HG03565 (cell line): ENCODE measurements around the gene UBN2.

ENCODE experiments used
- ATAC-seq: cut with Tn5 transposase; IDR thresholded peaks from one replicate; pipeline ENCODE4 v1.9.1; 2021; ENCODE audit warnings: mild to moderate bottlenecking, moderate library complexity; ENCODE audit not compliant: unreplicated experiment

UBN2 gene

DNA sequence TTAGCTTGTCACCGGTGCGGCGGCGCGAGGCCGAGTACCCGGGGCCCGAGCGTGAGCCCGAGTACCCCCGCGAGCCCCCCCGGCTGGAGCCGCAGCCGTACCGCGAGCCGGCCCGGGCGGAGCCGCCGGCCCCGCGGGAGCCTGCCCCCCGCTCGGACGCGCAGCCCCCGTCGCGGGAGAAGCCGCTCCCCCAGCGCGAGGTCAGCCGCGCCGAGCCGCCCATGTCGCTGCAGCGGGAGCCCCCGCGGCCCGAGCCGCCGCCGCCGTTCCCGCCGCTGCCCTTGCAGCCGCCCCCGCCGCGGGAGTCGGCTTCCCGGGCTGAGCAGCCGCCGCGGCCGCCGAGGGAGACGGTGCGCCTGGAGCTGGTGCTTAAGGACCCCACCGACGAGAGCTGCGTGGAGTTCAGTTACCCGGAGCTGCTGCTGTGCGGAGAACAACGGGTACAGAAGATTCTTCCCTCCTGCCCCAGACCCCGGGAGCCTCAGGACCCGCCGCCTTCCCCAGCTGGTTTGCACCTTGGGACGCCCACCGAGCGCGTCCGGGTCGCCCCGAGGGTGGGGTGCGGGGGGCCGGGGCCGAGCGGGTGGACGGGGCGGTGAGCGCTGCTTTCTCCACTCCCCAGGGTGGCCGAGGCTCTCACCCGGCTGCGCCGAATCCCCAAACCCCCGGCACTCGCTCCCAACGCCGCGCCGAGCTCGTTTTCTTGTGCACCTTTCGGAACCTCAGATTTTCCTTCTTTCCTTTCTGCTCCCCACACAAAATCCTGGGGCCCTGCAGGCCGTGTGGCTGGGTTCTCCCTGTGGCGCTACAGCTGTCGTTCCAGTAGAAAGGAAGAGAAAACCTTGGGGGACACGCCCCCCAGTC lies 708 bp downstream of the UBN2 start:
- ATAC-seq, result peak; percentile 22

DNA sequence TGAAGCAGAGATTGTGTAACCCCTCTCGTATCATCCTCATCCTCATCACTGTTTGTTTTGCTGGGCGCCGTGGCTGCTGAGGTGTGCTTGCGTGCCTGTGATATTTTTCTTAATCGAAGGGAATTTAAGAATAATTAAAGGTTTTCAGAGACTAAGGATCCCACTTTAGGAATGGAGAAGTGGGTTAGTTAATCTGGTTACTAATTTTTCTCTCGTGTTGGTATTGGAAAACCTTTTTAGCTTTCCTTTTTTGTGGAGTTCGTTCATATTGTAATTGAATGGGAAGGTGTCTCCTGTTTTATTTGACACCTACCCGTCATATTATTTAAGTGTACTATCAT lies 1.3 kb downstream of the UBN2 start:
- no peak for ATAC-seq

DNA sequence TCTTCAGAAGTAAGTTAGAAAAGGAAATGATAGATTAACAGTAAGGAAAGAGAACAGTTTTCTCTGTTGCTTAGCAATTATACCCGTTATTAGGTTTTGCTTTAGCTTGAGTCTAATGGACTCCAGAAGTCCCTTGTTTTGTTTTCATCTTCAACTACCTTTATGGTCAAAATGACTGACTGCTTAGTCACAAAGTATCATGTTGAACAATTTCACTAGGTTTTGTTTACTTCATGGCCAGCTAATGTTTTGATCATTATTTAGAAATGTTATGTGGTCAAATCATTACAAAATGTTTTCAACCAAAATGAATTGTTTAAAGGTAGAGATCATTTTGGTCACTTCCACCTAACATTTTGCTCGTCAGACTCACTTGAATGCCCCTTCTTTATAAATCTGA lies 1.9 kb downstream of the UBN2 start:
- no peak for ATAC-seq

DNA sequence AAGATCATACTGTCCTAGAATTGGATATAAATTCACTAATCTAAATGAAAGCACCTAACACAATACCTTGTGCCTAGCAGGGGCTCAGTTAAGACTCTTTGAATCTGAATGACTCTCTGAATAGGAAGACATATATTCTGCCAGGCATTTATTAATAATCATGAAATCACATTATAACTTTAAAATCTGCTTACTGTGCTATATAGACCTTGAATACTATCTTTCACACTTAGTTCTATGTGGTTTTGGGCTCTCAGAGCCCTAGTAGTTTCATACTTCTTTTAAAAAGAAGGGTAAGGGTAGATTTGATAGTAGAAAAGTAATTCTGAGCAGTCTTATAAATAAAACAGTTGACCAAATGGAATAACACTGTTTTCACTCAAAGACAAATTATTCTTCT lies 10.2 kb downstream of the UBN2 start:
- ATAC-seq, result no peak

DNA sequence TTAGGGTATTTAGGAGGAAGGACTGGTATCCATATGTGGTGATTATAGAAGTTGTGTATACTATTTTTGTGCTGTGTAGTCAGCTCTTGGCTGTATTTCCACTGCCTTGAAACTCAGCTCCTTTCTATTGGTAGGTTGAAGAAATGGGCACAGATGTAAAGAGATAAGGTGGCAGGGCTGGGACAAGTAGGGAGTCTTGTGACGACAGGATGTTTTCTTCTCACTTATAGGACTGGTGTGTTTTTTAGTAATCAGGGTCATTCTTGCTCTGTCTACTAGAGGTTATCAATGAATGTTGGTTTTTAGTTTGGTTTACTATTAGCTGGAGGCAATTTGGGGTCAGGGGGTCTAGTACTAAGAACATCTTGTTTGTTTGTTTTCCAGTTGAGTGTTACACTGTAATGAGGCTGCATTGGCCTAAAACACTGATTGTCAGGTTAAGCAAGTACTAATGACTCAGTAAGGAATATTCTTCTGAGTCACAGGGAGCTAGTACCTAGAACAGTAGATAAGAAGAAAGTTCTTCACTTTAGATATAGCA lies 11.8 kb downstream of the UBN2 start:
- ATAC-seq, result no peak

DNA sequence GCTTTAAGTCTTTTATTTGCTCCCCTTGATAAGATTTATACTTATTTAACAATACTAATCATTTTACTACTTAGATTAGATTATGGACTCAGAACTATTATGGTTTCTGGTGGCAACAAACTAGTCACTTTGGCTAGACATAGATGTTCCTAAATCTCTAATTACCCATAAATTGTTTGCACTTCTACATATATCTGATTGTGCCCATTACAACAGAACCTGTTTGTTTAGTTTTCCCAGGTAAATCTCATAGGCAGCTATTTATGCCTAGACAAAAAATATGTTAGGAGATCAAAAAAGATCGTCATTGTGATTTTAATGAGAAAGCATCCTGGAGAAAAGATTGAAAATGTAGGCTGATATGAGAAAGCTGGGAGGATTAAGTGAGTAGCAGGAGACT lies 14.4 kb downstream of the UBN2 start:
- ATAC-seq, result no peak

DNA sequence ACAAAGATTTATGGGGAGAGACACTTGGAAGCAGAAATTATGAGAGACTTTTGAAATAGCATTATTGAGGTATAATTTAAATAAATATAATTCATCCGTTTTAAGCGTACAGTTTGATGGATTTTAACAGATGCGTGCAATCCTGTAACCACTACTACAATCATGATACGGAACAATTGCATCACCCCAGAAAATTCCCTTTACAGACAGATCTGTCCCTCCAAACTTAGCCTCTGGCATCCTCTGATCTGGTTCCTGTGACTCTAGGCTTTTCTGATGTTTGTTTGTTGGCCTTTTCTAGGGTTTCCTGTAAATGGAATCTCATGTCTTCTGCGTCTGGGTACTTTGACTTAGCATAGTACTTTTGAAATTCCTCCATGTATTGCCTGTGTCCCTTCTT lies 15.5 kb downstream of the UBN2 start:
- ATAC-seq, result no peak

DNA sequence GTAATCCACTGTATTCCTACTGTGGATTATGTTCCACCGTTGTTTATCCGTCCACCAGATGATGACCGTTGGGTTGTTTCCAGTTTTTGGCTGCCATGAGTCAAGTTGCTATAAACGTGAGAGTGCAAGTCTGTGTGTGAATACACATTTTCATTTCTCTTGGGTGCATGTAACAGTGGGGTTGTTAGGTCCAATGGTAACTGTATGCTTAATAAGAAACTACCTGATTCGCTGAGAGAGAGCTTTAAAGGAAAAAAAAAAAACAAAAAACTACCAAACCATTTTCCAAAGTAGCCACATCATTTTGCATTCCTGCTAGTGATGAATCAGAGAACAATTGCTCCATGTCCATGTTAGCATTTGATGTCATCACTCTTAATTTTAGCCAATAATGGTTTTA lies 15.9 kb downstream of the UBN2 start:
- ATAC-seq, result no peak

DNA sequence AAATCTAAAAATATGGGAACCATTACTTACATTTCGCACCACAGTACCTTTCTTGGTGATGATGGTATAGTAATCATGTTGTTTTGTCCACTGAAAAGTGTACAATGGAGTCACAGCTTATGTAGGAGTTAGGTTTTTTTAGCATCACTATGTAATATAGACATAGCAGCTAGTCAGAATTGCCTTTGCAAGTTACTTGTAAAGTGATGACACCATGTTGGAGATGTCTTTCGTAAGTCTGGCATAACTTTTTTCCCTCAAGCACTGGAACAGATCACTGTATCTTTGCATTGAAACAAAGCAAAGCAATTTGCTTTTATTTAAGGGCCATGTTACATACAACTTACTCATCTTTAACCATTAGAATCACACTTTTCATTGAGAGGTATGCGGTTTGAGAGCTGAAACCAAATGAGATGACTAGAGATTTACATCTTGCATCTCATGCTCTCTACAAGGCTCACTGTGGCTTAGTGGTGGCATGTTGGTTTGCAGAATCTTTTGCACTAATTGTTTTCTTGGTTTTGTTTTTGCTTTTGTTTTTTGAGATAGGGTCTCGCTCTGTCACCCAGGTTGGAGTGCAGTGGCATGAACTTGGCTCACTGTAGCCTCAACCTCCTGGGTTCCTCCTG lies 18.3 kb downstream of the UBN2 start:
- no peak for ATAC-seq

DNA sequence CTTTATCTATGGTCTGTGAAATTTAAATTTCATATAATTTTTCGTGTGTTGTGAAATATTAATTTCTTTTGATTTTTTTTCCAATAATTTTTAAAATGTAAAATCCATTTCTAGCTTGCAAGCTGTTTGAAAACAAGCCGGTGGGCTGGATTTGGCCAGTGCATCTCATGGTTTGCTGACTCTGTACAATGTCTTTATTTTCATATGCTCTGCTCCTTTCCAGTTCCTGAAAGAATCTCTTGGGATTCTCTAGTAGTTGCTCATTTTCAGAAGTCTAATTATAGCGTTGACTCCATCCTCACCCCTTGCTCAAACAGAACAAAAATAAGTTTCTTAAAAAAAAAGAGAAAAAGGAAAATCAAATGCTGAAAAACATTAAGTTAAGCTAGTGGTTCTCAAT lies 21.4 kb downstream of the UBN2 start:
- no peak for ATAC-seq

DNA sequence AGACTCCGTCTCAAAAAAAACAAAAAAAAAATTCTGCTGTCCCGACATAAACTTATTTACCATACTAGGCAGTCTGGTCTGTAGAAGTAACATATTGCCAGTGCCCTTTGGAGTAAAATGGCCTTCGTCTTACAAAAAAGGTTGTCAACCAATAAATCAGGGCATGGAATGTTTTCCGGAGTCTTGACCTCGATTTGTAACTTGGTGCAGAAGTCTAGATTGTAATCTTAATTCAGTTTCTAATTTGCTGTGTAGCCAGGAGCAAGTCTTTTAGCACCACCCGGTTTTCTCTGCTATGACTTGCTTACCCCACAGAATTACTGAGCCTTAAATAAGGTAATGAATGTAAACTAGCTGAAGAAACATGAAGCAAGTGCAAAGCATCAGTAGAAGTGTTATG lies 23.2 kb downstream of the UBN2 start:
- no peak for ATAC-seq

DNA sequence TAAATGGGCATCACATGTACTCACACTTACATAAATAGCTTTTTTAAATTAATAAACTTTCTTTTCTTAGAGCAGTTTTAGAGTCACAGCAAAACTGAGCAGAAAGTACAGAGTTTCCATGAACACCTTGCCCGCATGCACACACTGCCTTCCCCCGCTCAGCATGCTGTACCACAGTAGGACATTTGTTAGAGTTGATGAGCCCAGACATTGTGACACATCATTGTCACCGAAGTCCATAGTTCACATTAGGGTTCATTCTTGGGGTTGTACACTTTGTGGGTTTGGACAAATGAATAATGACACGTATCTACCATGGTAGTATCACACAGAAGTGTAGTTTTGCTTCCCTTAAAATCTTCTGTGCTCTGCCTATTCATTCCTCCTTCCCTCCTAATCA lies 23.7 kb downstream of the UBN2 start:
- ATAC-seq, result no peak

DNA sequence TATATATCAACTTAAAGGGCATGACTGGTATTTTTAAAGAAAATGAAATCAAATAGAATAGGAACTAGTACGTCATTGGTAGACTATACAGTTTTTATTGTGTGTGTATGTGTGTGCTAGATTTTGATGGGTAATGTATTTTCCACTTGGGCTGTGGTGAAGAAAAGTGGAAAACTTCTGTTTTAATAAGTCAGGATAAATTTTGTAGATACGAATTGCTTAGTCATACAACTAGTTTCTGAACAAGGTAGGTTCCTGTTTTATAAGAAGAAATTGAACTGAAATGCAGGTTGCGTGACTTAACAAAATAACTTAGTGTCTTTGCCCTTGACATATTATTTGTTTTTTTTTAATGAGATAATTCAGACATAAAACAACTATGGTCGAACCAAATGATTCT lies 24.3 kb downstream of the UBN2 start:
- ATAC-seq, result no peak

DNA sequence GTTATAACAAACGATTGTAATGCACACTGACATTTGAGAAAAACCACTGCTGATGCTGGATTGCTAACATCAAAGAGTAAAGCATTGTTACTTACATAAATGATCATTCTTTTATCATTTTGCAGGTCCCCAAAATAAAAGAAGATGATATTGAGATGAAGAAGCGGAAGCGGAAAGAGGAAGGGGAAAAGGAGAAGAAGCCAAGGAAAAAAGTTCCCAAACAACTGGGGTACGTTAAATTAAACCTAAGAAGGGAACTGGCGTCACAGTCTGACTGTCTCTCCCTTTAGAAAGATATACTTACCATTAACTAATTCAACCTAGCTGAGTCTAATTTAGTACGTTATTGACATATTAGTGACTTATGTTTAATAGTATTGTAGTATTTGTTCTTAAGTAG lies 28.1 kb downstream of the UBN2 start:
- ATAC-seq, result no peak

DNA sequence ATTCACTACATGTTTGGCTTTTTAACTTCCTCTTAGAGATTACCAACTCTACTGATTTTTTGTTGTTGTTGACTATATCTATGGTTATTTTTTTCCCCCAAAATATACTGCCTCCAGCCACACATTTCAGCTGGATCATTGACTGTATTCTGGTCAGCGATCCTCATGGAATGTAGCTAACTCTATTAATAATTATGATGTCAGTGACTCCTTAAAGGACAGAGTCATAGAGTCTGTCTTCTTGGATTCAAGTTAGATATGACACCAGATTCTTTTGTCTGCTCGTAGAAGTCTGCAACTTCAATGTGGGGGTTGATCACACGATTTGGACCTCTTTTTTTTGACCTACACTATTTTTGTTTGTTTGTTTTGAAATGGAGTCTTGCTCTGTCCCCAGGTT lies 33.2 kb downstream of the UBN2 start:
- ATAC-seq, result no peak

DNA sequence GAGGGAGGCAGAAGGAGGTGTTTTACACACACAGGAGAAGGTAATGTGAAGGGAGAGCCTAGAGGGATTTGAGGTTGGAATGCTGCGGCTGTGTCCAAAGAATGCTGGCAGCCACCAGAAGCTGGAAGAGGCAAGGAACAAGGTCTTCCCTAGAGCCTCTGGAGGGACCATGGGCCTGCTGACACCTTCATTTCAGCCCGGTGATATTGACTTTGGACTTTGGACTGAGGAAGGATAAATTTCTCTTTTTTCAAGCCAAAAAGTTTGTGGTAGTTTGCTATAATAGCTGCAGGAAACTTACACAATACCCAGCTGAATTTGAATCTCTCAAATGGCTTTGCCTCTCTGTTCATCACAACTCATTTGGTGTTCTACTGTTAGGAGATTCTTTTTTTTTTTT lies 34.6 kb downstream of the UBN2 start:
- ATAC-seq, result no peak

DNA sequence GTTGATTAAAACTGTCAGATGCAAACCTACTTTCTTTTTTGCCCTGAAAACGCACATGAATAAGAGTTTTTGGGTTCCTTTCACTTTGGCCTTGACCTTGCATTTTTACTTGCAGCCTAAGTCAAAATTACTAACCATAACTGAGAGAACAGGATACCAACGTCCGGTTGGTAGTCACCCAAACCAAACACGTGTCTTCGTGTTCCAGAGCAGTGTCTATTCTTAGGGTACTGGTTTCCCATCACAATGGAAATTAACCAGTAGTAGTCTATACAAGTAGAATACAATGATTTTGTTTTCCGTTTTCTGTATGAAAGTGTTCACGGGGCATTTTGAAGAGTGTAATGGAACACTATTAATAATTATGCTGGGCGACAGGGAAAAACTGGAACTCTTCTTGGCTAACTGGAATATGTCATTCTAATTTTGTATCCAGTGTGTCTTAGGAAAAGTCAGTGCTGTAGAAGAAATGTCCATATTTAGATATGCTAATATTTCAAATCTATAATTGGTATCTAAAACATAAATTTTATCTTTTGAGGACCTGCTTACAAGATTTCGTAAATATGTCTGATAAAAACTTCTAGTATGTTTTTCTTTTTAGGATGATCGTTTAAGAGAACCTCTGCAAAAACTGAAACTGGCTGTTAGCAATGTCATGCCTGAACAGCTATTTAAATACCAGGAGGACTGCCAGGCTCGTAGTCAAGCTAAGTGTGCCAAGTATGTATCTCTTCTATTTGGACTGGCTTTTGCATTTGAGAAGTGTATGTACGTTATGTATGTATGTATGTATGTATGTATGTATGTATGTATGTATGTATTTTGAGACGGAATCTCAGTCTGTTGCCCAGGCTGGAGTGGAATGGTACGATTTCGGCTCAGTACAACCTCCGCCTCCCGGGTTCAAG lies 40.9 kb downstream of the UBN2 start:
- ATAC-seq, result no peak

DNA sequence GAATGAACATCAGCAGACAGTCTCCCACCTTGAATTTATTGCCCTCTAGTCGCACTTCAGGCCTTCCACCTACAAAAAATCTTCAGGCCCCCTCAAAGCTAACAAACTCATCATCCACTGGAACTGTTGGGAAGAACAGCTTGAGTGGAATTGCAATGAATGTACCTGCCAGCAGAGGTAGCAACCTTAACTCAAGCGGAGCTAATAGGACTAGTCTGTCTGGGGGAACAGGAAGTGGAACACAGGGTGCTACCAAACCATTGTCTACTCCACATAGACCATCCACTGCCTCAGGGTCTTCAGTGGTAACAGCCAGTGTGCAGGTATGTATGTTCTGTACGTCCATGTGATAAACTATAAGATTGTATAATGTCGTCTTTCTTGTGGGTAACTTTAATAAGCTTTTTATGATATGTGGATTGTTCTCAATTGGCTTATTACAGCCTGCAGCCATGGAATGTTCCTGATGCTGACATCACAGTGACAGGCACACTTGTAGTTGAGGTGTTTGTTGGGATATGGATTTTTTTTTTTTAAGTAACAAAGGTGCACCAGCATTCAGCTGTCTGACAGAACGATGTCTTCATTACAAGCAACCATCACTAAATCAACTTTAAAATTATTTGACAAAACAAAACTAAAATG lies 53.3 kb downstream of the UBN2 start:
- ATAC-seq, result no peak

DNA sequence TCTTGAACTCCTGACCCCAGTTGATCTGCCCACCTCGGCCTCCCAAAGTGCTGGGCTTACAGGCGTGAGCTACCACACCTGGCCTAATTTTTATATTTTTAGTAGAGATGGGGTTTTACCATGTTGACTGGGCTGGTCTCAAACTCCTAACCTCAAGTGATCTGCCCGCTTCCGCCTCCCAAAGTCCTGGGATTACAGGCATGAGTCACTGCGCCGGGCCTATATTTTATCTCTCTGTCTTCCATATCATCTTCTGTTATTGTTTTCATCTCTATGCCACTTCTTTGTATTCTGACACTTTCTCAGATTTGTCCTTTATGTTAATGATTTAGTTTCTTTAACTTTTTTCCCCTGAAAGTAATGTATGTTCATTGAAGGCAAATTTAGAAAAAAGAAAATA lies 55.1 kb downstream of the UBN2 start:
- no peak for ATAC-seq

DNA sequence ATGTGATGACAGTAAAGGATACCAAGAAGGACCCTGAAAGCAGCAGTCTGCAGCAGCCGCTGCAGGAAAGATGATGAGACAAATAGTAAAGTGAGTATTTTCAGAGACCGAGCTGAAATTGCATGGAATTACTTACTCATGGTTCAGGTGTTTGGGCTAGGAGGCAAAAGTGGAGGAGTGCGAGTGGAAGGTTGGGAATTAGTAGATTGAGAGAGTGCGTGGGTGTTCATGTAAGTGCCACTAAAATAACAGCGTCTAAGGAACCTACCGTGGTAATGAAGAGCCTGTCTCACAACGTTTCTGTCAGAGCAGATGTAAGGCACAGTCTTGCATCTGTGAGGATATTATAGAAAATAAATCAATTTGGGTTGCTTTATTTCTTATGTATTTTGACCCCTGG lies 61.8 kb downstream of the UBN2 start:
- no peak for ATAC-seq

DNA sequence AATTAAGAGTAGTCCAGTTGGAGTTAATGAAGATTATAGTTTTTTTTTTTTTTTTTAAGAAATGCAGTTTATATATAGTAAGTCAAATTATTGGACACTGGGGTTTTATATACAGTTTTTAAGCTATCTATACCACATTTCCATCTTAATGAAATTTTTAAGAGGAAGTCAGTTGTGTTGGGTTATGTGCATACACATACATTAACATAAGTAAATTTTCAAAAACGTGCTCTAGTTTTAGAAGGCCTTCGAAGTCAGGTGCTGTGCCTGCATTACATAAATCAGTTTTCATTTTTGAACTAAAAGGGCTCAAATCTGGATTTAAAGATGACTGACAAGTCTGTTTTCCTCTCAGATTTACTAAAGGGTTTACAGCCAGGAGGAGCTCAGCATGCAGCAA lies 62.5 kb downstream of the UBN2 start:
- ATAC-seq, result no peak
